ENCODE results near the gene VWA5B1. TPM values are rescaled to one million over a fixed set of nuclear protein-coding genes. Genes with fewer than 3 reads are reported as not detected.

Gene VWA5B1
- total and polyA plus RNA-seq, 10 of the 15 experiments (the other 5 are each of a cell fraction or from before 2014, with no cell fraction given), result under 0.01 to 0.05 (median 0.01) TPM; not detected in 7

DNA sequence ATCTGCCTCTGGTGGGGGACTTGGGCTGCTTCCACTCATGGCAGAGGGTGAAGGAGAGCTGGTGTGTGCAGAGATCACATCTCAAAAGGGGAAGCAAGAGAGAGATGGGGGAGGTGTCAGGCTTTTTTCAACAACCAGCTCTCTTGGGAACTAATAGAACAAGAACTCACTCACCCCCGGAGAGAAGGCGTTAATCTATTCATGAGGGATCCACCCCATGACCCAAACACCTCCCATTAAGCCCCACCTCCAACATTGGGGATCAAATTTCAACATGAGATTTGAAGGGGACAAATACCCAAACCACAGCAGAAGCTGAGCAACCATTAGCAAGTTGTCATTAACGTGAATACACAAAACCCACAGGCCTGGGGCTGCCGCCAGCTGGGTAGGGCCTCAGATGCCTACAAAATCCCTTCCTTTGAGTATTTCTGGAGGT is 12.0 kb upstream of the VWA5B1 start:
- H3K4me1 ChIP-seq (ENCODE audit: control insufficient read depth, insufficient read depth, low read length), result no peaks in the 10 kb centered on the region
- no peak overlapping the region for H3K4me2 ChIP-seq (ENCODE audit: control insufficient read depth, insufficient read depth)
- BruUV-seq (replicated peaks), result no TSS peak
- ChIA-PET RAD21 (ENCODE audit: unreplicated experiment) (no interaction called here), SMC1A (ENCODE audit: uncharacterized antibody, unreplicated experiment) (no interaction called here), POLR2A (interaction anchor here (0.7 kb wide), 1 partner anchor 29 kb away, joined by 3 read pairs; no protein-coding TSS in a partner anchor), CTCF (no interaction called here)
- DNase-seq (ENCODE audit: low read depth, low spot score) (no peak), ATAC-seq (no peak), FAIRE-seq (no peak)
- no peak overlapping the region for H3K9ac ChIP-seq (ENCODE audit: control insufficient read depth, insufficient read depth, low read length)
- WGBS (ENCODE audit: insufficient coverage, insufficient replicate concordance, low lambda C conversion rate, missing lambda C conversion rate), result 30% methylated on average over 4 of the region's 4 CpGs
- intact Hi-C loops (cut with micrococcal nuclease; ENCODE audit: unreplicated experiment), result no loop called here
- no peak overlapping the region for H3K27ac ChIP-seq (ENCODE audit: control insufficient read depth, insufficient read depth)
- peaks cover 2% of the 10 kb centered on the region; the same call in 1 of the 2 replicates for H4K20me1 ChIP-seq (ENCODE audit: control insufficient read depth, insufficient read depth)
- H3K4me3 ChIP-seq, result no peak overlapping the region
- H2AFZ ChIP-seq (ENCODE audit: control insufficient read depth, low read depth, low read length), result no peak overlapping the region; the same call in 1 of the 2 replicates
- no peaks in the 10 kb centered on the region; a peak in 3 of 4 replicates for H3K27me3 ChIP-seq (replicated peaks in 1 of 2; ENCODE audit: control insufficient read depth in 2 of 2, insufficient read depth in 2 of 2, low read length in 1 of 2)
- no peaks in the 10 kb centered on the region for H3K36me3 ChIP-seq (ENCODE audit: control insufficient read depth in 2 of 2, insufficient read depth in 2 of 2, low read length in 1 of 2)
- no peak for TF ChIP-seq BCL11A (IDR thresholded peaks at IDR 0.05; ENCODE audit: low read depth, low read length)
- TF ChIP-seq ESRRA (IDR thresholded peaks at IDR 0.05; ENCODE audit: low read length), result no peak
- peak; percentile 68 for TF ChIP-seq MEF2B (IDR thresholded peaks at IDR 0.05; ENCODE audit: partially characterized antibody, poor library complexity, severe bottlenecking)
- H3K79me2 ChIP-seq (ENCODE audit: control insufficient read depth, insufficient read depth, low read length), result no peaks in the 10 kb centered on the region
- in situ Hi-C loops (cut with MboI), result no loop called here
- H3K9me3 ChIP-seq (replicated peaks; ENCODE audit: control insufficient read depth, insufficient read depth, low read length), result no peaks in the 10 kb centered on the region

DNA sequence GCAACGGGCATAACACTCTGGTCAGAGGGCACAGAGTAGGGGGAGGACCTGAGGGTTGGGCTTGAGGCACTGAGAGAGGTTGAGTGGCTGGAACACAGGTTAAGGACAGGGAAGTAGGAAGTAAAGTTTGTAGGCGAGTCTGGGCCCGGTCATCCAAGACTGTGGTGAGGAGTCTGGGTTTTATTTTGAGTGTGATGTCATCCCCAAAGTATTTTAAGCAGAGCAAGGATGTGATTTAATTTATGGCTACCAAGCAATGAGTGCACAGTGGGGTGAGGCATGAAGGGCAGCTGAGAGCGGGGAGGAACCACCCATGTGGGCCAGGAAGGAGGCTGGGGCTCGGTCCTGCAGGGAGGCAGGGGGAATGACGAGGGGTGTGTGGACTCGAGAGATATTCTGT is 11.2 kb upstream of the VWA5B1 start:
- Histone ChIP-seq H3K4me2 (ENCODE audit: control insufficient read depth, insufficient read depth) (no peak overlapping the region), H3K27me3 (replicated peaks in 1 of 2; ENCODE audit: control insufficient read depth in 2 of 2, insufficient read depth in 2 of 2, low read length in 1 of 2) (no peaks in the 10 kb centered on the region; a peak in 3 of 4 replicates), H3K9me3 (replicated peaks; ENCODE audit: control insufficient read depth, insufficient read depth, low read length) (no peaks in the 10 kb centered on the region), H3K27ac (ENCODE audit: control insufficient read depth, insufficient read depth) (no peak overlapping the region), H3K9ac (ENCODE audit: control insufficient read depth, insufficient read depth, low read length) (no peak overlapping the region), H3K36me3 (ENCODE audit: control insufficient read depth in 2 of 2, insufficient read depth in 2 of 2, low read length in 1 of 2) (no peaks in the 10 kb centered on the region), H3K79me2 (ENCODE audit: control insufficient read depth, insufficient read depth, low read length) (no peaks in the 10 kb centered on the region), H3K4me3 (no peak overlapping the region), H2AFZ (ENCODE audit: control insufficient read depth, low read depth, low read length) (no peak overlapping the region), H3K4me1 (ENCODE audit: control insufficient read depth, insufficient read depth, low read length) (no peaks in the 10 kb centered on the region), H4K20me1 (ENCODE audit: control insufficient read depth, insufficient read depth) (peaks cover 2% of the 10 kb centered on the region; the same call in 1 of the 2 replicates)
- in situ Hi-C loops (cut with MboI), result no loop called here
- DNase-seq (ENCODE audit: low read depth, low spot score) (no peak), ATAC-seq (no peak), FAIRE-seq (no peak)
- WGBS (ENCODE audit: insufficient coverage, insufficient replicate concordance, low lambda C conversion rate, missing lambda C conversion rate), result 2% methylated on average over 7 of the region's 7 CpGs
- ChIA-PET CTCF (no interaction called here), POLR2A (no interaction called here), SMC1A (ENCODE audit: uncharacterized antibody, unreplicated experiment) (no interaction called here), RAD21 (ENCODE audit: unreplicated experiment) (no interaction called here)
- BruUV-seq (replicated peaks), result no TSS peak
- 0 out of 2 replicates have a peak, but pooled peaks have one; percentile 14 for TF ChIP-seq EED (IDR thresholded peaks at IDR 0.05; ENCODE audit: low read depth)
- TF ChIP-seq, protein P1, sequence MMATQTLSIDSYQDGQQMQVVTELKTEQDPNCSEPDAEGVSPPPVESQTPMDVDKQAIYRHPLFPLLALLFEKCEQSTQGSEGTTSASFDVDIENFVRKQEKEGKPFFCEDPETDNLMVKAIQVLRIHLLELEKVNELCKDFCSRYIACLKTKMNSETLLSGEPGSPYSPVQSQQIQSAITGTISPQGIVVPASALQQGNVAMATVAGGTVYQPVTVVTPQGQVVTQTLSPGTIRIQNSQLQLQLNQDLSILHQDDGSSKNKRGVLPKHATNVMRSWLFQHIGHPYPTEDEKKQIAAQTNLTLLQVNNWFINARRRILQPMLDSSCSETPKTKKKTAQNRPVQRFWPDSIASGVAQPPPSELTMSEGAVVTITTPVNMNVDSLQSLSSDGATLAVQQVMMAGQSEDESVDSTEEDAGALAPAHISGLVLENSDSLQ (IDR thresholded peaks at IDR 0.05), result no peak
- peak; percentile 28; the same call in 1 of the 2 replicates for TF ChIP-seq RUNX3 (IDR thresholded peaks at IDR 0.05; ENCODE audit: low read length)
- TF ChIP-seq, protein P2, sequence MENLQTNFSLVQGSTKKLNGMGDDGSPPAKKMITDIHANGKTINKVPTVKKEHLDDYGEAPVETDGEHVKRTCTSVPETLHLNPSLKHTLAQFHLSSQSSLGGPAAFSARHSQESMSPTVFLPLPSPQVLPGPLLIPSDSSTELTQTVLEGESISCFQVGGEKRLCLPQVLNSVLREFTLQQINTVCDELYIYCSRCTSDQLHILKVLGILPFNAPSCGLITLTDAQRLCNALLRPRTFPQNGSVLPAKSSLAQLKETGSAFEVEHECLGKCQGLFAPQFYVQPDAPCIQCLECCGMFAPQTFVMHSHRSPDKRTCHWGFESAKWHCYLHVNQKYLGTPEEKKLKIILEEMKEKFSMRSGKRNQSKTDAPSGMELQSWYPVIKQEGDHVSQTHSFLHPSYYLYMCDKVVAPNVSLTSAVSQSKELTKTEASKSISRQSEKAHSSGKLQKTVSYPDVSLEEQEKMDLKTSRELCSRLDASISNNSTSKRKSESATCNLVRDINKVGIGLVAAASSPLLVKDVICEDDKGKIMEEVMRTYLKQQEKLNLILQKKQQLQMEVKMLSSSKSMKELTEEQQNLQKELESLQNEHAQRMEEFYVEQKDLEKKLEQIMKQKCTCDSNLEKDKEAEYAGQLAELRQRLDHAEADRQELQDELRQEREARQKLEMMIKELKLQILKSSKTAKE (IDR thresholded peaks at IDR 0.05; ENCODE audit: low read depth, poor library complexity, severe bottlenecking), result no peak
- TF ChIP-seq ATF7 (IDR thresholded peaks at IDR 0.05; ENCODE audit: low read depth), result peak; percentile 37; the same call in 1 of the 2 replicates
- no peak for TF ChIP-seq ZBED1 (IDR thresholded peaks at IDR 0.05; ENCODE audit: borderline replicate concordance)
- intact Hi-C loops (cut with micrococcal nuclease; ENCODE audit: unreplicated experiment), result no loop called here
